Lung (tissue), 12 donors: ENCODE data around the gene RPS10. TPM values are rescaled to one million over a fixed set of nuclear protein-coding genes. Genes with fewer than 3 reads are reported as not detected.

Source experiments
- ATAC-seq: fragments of 200-7000 bp; cut with Tn5 transposase; one replicate; pipeline ENCODE4 v1.9.1; 2020; ENCODE audit warnings: moderate number of reproducible peaks; ENCODE audit not compliant: insufficient read depth, low FRiP score
- DNase-seq, 3 donors: peaks; one replicate each; pipeline ENCODE4 v3.0.0-alpha.2; 2013 to 2017
- H3K27ac ChIP-seq, 2 donors: one replicate each; pipeline ENCODE4 v1.5.1; 2013; ENCODE audit warnings: mild to moderate bottlenecking in 2 of 2, moderate library complexity in 2 of 2, control low read depth in 1 of 2, inconsistent platforms in 1 of 2, low read depth in 1 of 2, low read length in 1 of 2
- H3K27me3 ChIP-seq, 3 donors: one replicate each; pipeline ENCODE4 v1.5.1; 2013; ENCODE audit warnings: low read length in 2 of 3; ENCODE audit not compliant: control insufficient read depth in 3 of 3, insufficient read depth in 3 of 3
- H3K36me3 ChIP-seq, 4 donors: one replicate each; pipeline ENCODE4 v1.5.1; 2013; ENCODE audit warnings: low read length in 4 of 4, mild to moderate bottlenecking in 1 of 4, moderate library complexity in 1 of 4; ENCODE audit not compliant: control insufficient read depth in 4 of 4, insufficient read depth in 4 of 4
- H3K4me1 ChIP-seq, 5 donors: one replicate each; pipeline ENCODE4 v1.5.1; 2013; ENCODE audit warnings: low read length in 5 of 5, mild to moderate bottlenecking in 2 of 5, moderate library complexity in 1 of 5; ENCODE audit not compliant: control insufficient read depth in 5 of 5, insufficient read depth in 5 of 5
- H3K4me3 ChIP-seq: one replicate; pipeline ENCODE4 v1.5.1; 2013; ENCODE audit warnings: mild to moderate bottlenecking, control low read depth, moderate library complexity
- H3K9ac ChIP-seq, 2 donors: one replicate each; pipeline ENCODE4 v1.5.1; 2013; ENCODE audit warnings: low read length in 2 of 2, control low read depth in 1 of 2; ENCODE audit not compliant: insufficient read depth in 1 of 2
- H3K9me3 ChIP-seq, 4 donors: one replicate each; pipeline ENCODE4 v1.5.1; 2013; ENCODE audit warnings: low read length in 3 of 4, mild to moderate bottlenecking in 1 of 4, moderate library complexity in 1 of 4; ENCODE audit not compliant: control insufficient read depth in 4 of 4, insufficient read depth in 3 of 4
- CTCF ChIP-seq: IDR thresholded peaks from 2 replicates; pipeline ENCODE4 v1.5.1; 2012; ENCODE audit warnings: mild to moderate bottlenecking; ENCODE audit errors: control extremely low read depth, extremely low read depth
- WGBS, 2 donors: extraction: QIAGEN DNeasy Blood & Tissue Kit; methylation state at CpG; one replicate each; pipeline ENCODE4 v1.1.7; 2013; 5-methylcytosine and 5-hydroxymethylcytosine counted together
- polyA plus RNA-seq, 2 donors: library from polyadenylated mRNA; stranded (reverse); fragments of 200-250 nt; gene quantifications; one replicate each; pipeline ENCODE4 v1.2.1, GENCODE V29; 2013
- total RNA-seq, 2 donors: library from RNA; depleted of rRNA in 1 of 2; stranded (reverse); fragments of >200 nt in 1 of 2; gene quantifications; one replicate each; pipeline ENCODE4 v1.2.1, GENCODE V29; 2014 to 2021
- donor health status: control.
- donor health status: control.
- donor health status: Bipolar disorder and iron deficiency.
- donor health status: healthy.
- donor health status: DM: yes; HTN: yes; CAD: no.

The RPS10 gene
- total and polyA plus RNA-seq, 4 donors, result 846 to 2,710 (median 1,738) TPM

GRCh38 chr6:34447386-34447785 is 21.5 kb upstream of the RPS10 start:
- H3K36me3 ChIP-seq, result no peaks in the 10 kb centered on the region
- no peak for DNase-seq
- no peaks in the 10 kb centered on the region for H3K27me3 ChIP-seq
- H3K4me3 ChIP-seq, result no peak overlapping the region
- H3K9ac ChIP-seq, result no peak overlapping the region
- peaks cover 0 to 4% (median 2%) of the 10 kb centered on the region in 4 donors for H3K9me3 ChIP-seq
- ATAC-seq, result no peak
- peak overlapping the region in 1 of 2 donors; percentile 20 for H3K27ac ChIP-seq
- no peak for TF ChIP-seq CTCF
- H3K4me1 ChIP-seq, result no peaks in the 10 kb centered on the region
- 79% methylated on average over 7 of the region's 7 CpGs for WGBS, 2 donors

- WGBS, 2 donors, result 72 to 83% methylated on average over 4 of the region's 4 CpGs
- ATAC-seq (no peak), DNase-seq (no peak)
- Histone ChIP-seq H3K36me3 (no peaks in the 10 kb centered on the region), H3K9me3 (no peaks in the 10 kb centered on the region), H3K27ac (no peak overlapping the region), H3K4me1 (no peaks in the 10 kb centered on the region), H3K4me3 (no peak overlapping the region), H3K27me3 (no peaks in the 10 kb centered on the region), H3K9ac (no peak overlapping the region)
- no peak for TF ChIP-seq CTCF
These were observed 19.5 kb upstream of the RPS10 start for GRCh38 chr6:34445313-34445860.

GRCh38 chr6:34441526-34441925 is 15.7 kb upstream of the RPS10 start:
- no peak overlapping the region for H3K27ac ChIP-seq
- no peak overlapping the region for H3K4me3 ChIP-seq
- H3K9ac ChIP-seq, result no peak overlapping the region
- no peaks in the 10 kb centered on the region for H3K4me1 ChIP-seq
- H3K36me3 ChIP-seq, result no peaks in the 10 kb centered on the region
- H3K27me3 ChIP-seq, result no peaks in the 10 kb centered on the region
- ATAC-seq (no peak), DNase-seq (no peak)
- no peaks in the 10 kb centered on the region for H3K9me3 ChIP-seq
- WGBS, 2 donors, result 57 to 61% methylated on average over 5 of the region's 5 CpGs
- TF ChIP-seq CTCF, result no peak

- Histone ChIP-seq H3K9ac (no peak overlapping the region), H3K27me3 (no peaks in the 10 kb centered on the region), H3K36me3 (no peaks in the 10 kb centered on the region), H3K9me3 (no peaks in the 10 kb centered on the region), H3K4me1 (no peaks in the 10 kb centered on the region), H3K4me3 (no peak overlapping the region), H3K27ac (no peak overlapping the region)
- no peak for TF ChIP-seq CTCF
- no peak for ATAC-seq
- 86 to 100% methylated on average over 1 to 3 of the region's 3 CpGs for WGBS, 2 donors
- DNase-seq, result no peak
These were observed 13.6 kb upstream of the RPS10 start for GRCh38 chr6:34439442-34439841.
